GM18499 (cell line): ENCODE data around the gene CENPF.
"Not testable (repeated sequence)": the region's sequence is repeated elsewhere in the genome, so short reads cannot be mapped to it uniquely, and the experiment has no call there.

ENCODE experiments used
- ATAC-seq: cut with Tn5 transposase; IDR thresholded peaks from one replicate; pipeline ENCODE4 v1.9.1; 2021; ENCODE audit warnings: moderate number of reproducible peaks; ENCODE audit not compliant: insufficient read depth, unreplicated experiment

CENPF gene, protein sequence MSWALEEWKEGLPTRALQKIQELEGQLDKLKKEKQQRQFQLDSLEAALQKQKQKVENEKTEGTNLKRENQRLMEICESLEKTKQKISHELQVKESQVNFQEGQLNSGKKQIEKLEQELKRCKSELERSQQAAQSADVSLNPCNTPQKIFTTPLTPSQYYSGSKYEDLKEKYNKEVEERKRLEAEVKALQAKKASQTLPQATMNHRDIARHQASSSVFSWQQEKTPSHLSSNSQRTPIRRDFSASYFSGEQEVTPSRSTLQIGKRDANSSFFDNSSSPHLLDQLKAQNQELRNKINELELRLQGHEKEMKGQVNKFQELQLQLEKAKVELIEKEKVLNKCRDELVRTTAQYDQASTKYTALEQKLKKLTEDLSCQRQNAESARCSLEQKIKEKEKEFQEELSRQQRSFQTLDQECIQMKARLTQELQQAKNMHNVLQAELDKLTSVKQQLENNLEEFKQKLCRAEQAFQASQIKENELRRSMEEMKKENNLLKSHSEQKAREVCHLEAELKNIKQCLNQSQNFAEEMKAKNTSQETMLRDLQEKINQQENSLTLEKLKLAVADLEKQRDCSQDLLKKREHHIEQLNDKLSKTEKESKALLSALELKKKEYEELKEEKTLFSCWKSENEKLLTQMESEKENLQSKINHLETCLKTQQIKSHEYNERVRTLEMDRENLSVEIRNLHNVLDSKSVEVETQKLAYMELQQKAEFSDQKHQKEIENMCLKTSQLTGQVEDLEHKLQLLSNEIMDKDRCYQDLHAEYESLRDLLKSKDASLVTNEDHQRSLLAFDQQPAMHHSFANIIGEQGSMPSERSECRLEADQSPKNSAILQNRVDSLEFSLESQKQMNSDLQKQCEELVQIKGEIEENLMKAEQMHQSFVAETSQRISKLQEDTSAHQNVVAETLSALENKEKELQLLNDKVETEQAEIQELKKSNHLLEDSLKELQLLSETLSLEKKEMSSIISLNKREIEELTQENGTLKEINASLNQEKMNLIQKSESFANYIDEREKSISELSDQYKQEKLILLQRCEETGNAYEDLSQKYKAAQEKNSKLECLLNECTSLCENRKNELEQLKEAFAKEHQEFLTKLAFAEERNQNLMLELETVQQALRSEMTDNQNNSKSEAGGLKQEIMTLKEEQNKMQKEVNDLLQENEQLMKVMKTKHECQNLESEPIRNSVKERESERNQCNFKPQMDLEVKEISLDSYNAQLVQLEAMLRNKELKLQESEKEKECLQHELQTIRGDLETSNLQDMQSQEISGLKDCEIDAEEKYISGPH (N-terminal part only)

DNA sequence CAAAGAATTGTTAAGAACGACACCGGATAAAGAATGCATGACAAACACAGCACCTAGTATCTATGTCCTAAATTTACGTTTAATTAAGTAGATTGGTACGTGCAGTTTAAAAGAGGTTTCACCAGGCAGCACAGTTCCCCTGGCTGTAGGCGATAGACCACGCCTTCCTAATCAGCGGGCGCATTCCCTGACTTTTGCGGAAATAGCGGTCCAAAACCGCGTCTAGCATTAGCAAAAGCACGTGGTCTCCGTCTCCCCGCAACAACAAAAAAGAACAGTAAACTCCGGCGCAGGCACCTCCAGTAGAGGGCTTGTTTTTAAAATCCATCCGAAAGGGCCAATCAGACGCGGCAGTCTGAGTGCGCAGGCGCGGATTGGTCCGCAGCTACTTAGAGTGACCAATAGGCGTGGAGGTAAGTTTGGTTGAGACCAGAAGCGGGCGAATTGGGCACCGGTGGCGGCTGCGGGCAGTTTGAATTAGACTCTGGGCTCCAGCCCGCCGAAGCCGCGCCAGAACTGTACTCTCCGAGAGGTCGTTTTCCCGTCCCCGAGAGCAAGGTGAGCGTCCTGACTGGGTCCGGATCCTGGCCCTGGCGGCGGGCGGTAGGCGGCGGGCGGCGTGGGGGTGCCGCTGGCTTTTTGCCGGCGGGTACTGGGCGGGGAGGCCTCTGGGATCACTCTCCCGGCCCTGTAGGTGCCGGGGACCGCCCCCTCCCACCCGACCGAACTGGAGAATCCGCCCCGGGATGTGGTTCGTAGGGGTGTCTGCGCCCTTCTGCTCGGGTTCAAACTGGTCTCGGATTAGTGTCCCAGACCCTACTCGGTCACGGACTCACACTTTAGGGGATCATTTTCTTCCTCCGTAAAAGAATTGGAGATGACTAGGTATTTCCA lies at the start of gene CENPF:
Gene CENPF (plus strand): TSS at position 432 of the 894 bp plus-strand sequence. CDS start 10,560 bp downstream, outside the sequence.
- ATAC-seq: peak; percentile 100

DNA sequence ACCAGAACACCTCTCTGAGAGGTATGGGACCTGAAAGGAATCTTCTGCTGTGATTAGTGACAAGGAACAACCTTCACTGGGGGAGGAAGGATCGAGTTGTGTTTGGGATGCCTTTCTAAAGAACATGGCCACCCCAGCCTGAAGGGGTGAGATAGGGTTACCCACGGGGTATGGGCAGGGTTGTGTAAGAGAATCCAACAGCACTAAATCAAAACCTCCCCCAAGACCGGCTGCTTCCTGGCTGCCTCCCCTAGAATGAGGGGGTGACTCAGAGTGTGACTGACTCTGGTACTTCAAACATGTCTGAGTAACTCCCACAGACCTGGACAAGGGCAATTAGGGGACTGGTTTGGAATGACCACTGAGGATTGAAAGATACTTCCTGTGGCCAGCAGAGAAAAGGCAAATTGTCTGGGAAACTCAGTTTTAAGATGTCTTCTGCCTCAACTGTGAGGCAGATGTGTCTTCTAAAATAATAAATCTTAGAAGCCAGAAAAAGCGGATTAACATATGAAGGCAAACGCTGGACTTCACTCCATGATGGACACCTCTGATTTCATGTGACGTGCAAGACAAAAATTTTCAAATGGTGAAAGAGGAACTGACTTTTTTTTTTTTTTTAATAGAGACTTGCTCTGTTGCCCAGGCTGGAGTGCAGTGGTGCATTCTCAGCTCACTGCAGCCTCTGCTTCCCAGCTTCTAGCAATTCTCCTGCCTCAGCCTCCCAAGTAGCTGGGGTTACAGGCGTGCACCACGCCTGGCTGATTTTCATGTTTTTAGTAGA lies 44.9 kb upstream of the CENPF start:
- no peak for ATAC-seq

DNA sequence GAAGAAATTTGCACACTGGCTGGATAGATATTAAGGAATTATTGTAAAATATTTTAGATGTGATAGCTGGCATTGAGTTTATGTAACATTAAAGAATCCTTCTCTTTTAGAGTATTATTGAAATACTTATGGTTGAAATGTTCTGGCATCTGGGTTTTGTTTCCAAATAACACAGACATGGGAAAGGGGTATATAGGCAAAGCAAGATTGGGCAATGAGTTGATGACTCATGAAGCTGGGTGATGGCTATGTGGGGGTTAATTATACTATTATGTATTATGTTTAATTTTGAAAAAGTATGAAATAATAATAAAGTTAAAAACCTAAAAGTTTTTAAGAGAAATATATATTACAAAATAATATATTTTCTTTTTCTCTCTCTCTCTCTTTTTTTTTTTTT lies 39.1 kb upstream of the CENPF start:
- no peak for ATAC-seq

DNA sequence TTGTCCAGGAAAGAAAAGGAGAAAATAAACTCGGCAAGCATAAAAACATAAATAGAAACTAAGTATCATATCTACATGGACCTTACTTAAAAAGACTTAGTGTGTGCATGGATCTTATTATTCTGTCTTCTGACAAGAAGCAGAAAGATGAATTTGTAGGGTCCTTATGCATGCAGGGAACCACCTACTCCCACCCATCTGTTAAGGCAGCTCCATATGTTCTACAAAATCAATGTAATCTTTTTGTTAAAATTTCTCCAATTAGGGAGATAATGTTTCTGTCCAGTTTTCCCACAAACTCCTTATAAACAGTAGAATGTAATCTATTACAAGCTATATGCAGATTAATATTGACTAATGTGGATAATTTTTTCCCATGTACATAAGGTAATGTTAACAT lies 37.7 kb upstream of the CENPF start:
- ATAC-seq: no peak

DNA sequence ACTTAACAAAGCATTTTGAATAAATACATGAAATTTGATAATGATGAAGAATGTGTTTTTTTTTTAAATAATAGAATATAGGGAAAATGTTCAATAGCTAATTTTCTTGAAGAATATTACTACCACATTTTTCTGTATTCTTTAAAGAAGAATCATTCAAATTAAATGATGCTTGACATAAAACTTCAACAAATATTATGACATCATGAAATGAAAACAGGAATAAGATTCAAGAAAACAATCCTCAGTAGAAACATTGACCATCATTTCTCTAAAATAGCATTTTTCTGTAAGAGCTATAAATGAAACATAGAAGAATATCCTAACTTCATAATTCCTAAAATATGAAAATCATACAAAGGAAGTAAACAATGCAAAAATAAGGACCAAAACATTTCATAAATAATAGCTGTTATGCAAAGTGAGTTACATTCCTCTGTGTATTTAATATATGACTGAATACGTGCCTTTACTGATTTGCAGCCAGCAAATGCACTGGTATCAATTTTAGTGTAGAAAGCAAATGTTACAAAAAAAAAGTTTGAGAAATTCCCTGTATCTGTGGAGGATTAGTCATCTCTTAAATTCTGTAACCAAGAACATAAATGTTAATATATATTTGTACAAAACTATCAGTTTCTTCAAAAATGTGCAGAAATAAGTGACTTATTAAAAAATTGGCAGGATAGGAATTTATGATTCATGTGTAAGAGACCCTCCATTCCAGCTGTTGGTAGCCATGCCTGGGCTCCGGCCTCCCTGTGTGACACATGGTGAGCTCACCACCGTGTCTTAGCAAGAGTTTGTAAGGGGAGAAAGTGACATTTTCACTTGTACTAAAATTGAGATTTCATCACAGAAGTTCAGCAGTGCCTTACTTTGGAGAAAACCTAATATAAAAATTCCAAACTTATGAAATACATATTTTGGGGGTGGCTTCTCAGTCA lies 36.6 kb upstream of the CENPF start:
- no peak for ATAC-seq

DNA sequence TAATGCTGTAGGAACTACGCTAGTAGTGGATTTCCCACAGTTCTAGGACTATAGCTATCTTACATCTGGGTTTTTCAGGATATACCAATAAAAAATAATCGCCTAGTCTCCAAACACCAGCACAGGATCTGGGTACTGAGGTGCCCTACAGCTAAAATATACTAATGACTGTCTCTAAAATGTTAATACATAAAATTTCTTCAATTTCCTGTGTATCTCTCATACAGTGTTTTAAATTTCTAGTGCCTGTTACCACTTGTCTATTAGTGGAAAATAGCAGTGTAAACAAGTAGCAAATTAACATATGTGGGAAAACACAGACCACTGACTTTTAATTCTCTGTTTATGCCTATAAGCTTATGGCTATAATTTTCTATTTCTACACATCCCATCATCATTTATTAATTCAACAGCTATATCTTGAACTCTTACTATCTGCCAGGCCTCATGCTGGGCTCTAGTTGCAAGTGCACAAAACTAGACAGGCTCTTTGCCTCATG lies 35.5 kb upstream of the CENPF start:
- ATAC-seq: no peak

DNA sequence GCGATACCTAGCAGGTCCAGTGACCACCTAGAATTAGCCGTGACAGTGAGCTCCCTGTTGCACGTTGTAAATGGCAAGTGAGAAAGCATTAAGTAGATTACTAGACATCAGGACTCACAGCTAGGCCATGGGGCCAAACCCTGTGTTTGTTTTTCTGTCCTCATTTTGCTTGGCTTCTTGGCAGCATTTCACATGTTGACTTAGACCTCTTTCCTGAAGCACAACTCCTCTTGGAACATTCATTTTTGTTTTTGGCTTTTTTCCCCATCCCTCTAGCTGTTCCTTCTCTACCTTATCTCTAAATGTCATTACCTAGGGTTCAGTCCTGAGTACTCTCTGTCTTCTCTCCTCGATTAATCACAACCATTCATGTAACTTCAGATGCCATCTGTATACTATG lies 34.7 kb upstream of the CENPF start:
- no peak for ATAC-seq

DNA sequence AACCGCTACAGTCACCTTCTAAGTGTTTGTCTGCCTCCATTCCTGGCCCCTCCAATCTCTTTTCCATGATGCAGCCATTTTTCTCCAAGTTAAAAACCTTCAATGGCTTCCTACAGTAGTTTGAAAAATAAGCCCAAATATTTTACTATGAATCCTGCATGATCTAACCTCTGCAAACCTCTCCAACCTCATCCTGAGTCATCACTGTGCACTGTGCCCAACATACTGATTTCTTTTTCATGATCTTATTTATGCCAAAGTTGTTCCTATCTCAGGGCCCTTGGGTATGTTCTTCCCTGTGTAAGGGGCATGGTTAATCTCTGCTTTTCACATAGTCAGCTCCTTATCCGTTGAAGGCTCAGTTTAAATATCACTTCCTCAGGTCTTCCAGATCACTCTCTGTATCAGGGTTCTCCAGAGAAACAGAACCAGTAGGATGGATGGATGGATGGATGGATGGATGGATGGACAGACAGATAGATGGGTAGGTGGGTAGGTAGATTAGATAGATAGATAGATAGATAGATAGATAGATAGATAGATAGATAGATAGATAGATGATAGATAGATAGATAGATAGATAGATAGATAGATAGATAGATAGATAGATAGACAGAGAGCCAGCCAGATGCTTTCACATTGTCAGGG lies 33.5 kb upstream of the CENPF start:
- no peak for ATAC-seq

DNA sequence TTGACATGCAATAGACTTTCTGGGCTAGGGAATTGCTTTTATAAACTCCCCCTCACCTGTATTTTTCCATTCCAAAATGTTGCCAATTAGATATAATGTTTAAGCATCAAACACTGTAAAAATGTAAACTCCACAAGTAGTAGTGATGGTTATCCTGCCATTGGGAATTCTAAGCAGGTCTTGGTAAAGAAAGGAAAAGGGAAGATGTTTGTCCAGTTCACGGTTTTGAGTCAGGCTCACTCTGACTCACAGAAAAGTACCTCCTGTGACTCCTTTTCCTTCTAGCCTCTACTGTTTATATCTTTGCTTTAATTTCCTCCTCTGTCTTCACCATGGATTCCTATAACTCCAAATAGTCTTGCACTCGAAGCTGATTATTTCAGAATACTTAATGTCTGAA lies 32.6 kb upstream of the CENPF start:
- no peak for ATAC-seq

DNA sequence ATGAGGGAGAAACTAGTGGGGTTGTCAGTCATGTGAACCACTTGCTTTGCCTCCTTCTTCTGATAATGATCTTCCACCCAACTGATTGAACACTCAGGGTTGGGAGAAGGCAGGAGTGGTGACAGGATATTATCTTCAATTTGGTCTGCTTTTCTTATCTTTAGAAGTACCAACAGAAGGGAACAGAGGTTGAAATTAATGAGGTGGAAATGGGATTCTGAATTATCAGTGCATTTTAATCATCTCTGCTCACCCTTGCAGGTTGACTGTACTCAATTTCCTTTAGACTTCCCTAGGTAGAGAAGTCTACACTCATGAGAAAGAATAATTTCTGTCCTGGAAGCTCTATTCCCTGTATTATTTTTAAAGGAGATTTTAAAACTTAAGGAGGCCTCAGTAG lies 31.7 kb upstream of the CENPF start:
- ATAC-seq: no peak

DNA sequence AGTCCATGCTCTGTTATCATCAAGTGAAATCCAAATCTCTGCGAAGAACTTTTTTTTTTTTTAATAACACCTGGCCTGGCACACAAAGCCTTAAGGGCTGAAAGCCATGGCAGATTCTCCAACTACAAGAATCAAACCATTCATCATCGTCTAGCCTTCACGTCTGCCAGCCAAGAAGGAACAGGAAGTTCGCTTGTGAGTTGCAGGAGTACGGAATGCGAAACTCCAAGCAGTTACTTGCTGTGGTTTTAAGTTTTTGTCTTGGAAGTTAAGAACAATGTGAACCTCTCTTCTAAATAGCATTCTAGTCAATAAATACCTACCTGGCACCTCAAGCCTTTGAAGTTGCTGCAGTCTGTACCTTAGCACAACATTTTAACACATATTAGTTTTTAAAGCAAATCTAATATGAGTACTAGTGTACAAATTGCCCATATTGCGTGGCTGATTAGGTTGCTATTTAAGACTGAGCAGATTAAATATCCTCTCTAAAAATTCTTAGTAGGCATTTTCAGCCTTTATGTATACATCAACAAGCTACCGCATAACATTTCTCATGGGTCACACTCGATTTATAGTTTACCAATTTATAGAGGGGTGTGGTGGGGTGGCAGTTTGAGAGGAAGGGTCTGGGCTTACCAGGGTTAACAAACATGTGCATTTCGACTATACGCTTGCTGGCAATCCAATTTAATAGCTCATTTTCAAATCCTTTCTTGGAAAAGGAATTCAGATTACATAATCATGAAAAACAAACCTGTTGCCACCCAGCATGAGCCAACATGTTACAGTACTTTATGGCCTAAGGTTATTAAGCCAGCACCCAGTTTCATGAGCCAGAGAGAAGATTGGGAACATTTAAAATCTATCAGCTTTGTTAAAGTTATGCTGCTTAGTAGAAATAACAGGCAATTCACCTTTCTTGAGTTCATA lies 29.3 kb upstream of the CENPF start:
- ATAC-seq: no peak

DNA sequence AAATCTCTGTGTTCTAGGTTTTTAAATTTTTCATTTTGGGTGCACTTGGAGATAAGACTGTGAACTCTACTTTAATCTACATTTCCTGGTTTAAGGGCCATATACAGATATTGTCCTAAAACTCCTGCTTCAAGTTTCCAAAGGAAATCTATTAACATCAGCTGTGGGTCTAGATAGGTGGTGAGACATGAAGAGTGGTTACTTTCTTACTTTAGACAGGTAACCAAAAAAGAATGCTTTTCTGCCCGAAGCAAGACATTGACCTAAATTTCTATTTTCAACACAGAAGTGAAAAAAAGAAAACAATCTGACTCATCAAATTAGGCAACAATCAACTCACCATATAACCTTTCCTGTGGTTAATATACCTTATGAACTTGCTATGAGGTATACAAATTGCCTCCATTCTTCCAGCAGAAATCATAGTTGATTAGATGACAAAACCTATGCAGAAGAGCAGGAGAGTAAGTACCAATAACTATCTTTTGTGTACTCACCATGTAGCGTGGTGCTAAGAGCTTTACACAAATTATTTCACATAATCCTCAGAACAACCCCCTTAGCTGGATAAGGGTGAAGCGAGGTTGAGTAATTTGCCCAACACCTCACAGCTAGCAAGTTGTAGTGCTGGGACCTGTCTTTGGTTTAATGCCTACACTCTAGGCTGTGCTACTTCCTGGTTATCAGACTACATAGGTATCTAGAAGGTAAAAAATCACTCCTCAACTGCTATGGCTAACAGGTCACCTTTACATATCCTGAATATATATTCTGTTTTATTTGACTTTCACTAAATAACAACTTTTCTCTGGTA lies 28.2 kb upstream of the CENPF start:
- ATAC-seq: no peak

DNA sequence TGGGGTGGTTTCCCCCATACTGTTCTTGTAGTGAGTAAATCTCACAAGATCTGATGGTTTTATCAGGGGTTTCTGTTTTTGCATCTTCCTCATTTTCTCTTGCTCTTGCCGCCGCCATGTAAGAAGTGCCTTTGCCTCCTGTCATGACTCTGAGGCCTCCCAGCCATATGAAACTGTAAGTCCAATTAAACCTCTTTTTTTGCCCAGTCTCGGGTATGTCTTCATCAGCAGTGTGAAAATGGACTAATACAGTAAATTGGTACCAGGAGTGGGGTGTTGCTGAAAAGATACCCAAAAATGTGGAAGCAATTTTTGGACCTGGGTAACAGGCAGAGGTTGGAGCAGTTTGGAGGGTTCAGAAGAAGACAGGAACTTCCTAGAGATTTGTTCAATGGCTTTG lies 26.9 kb upstream of the CENPF start:
- ATAC-seq: not testable (repeated sequence)

DNA sequence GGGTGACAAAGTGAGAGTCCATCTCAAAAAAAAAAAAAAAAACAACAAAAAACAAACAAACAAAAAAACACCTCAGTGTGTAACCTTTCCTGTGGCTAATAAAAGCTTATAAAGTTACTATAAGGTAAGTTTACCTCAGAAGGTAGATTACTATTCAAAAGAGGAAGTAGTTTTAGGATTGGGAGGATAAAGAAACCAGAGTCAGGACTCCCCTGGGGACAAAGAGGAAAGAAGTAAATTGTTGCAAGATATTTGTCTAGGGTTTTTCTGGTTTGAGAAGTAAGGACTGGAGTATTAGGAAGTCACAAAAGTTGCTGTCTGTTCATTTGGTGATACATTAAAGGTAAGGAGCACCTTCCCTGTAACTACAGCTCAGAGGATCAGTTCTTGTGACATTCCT lies 23.8 kb upstream of the CENPF start:
- ATAC-seq: no peak

DNA sequence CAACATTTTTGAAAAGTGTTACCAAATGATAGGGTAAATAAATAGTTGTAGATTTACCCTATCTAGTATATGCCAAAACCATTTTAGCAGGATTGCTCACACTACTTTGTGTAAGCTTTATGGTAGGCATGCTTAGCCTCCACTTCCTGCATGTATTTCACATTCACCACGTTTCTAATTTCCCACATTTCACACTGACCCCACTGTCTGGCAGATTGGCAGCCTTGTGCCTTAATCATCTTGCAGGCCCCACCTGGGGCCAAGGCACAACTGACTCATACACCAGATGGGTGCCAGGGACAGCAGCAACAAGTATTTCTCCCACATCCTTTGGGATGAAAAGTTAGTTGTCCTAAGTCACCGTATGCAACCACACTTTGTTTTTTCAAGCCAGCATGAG lies 21.2 kb upstream of the CENPF start:
- ATAC-seq: no peak
